Measurements from ENCODE around the gene LACTBL1.
"Not testable (repeated sequence)": the region's sequence is repeated elsewhere in the genome, so short reads cannot be mapped to it uniquely, and the experiment has no call there.

The LACTBL1 gene

DNA sequence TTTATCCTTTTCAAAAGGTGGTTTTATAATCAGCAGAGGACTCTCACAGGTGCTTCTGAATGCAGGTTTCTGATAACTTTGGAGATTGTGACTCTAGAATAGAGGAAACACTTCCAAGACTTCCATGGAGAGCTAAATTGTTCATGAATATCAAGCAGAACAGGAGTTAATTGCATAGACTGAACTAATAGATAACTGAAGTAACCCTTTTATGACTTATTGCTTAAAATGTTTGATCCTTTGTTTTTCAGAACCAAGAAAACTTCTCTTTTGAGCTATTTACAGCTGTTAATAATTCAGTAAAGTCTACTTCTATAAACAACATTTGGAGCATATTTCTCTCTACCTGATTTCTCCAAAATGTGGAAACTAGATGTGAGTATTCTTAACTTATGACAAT, 23.1 kb upstream of the LACTBL1 start:
- H3K27me3 ChIP-seq (replicated peaks) = no peaks in the 10 kb centered on the region
- DNase-seq = no peak
- in situ Hi-C loops (cut with HindIII; ENCODE audit: low pct_ligation_motif_present, low sequenced_read_pairs) = no loop called here
- no peak overlapping the region for H3K27ac ChIP-seq
- H3K4me3 ChIP-seq (ENCODE audit: low read depth, low read length) = no peak overlapping the region
- no peaks in the 10 kb centered on the region for H3K36me3 ChIP-seq (replicated peaks)
- TF ChIP-seq, protein P1, sequence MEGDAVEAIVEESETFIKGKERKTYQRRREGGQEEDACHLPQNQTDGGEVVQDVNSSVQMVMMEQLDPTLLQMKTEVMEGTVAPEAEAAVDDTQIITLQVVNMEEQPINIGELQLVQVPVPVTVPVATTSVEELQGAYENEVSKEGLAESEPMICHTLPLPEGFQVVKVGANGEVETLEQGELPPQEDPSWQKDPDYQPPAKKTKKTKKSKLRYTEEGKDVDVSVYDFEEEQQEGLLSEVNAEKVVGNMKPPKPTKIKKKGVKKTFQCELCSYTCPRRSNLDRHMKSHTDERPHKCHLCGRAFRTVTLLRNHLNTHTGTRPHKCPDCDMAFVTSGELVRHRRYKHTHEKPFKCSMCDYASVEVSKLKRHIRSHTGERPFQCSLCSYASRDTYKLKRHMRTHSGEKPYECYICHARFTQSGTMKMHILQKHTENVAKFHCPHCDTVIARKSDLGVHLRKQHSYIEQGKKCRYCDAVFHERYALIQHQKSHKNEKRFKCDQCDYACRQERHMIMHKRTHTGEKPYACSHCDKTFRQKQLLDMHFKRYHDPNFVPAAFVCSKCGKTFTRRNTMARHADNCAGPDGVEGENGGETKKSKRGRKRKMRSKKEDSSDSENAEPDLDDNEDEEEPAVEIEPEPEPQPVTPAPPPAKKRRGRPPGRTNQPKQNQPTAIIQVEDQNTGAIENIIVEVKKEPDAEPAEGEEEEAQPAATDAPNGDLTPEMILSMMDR (IDR thresholded peaks at IDR 0.05; ENCODE audit: low read depth, low read length, missing control alignments) = no peak

DNA sequence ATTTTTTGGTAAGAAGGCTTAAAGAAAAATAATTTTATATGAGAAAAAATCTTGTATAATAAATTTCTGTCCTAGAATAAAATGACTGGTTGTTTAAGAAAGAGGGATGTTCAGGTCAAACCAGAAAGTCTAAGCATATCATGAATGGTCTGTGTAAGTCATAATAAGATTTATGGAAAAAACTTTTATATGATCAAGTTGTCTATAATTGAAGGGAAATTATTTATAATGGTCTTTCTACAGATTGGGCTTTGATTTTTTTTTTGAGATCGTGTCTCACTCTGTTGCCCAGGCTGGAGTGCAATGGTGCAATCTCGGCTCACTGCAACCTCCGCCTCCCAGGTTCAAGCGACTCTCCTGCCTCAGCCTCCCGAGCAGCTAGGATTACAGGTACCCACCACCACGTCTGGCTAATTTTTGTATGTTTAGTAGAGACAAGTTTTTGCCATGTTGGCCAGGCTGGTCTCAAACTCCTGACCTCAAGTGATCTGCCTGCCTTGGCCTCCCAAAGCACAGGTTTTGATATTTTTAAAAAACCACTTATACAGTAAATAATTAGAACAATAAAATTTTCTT, 20.6 kb upstream of the LACTBL1 start:
- H3K4me3 ChIP-seq (ENCODE audit: low read depth, low read length); H3K27ac ChIP-seq; DNase-seq; H3K36me3 ChIP-seq (replicated peaks); H3K27me3 ChIP-seq (replicated peaks); in situ Hi-C loops (cut with HindIII; ENCODE audit: low pct_ligation_motif_present, low sequenced_read_pairs): not testable (repeated sequence)

DNA sequence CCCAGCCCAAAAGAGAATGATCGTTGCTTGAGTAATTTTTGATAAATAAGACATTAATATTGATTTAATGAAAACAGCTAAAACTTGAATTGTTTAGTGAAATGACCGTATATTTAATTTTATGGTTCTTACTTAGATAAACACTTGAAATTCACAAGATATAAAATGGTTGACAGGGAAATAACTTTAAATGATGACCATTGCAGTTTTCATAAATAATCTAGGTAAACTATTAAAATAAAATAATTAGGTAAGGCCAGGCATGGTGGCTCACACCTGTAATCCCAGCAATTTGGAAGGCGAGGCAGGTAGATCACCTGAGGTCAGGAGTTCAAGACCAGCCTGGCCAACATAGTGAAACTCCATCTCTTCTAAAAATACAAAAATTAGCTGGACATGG, 19.7 kb upstream of the LACTBL1 start:
- H3K27me3 ChIP-seq (replicated peaks); H3K36me3 ChIP-seq (replicated peaks); H3K4me3 ChIP-seq (ENCODE audit: low read depth, low read length); H3K27ac ChIP-seq; DNase-seq; in situ Hi-C loops (cut with HindIII; ENCODE audit: low pct_ligation_motif_present, low sequenced_read_pairs): not testable (repeated sequence)

DNA sequence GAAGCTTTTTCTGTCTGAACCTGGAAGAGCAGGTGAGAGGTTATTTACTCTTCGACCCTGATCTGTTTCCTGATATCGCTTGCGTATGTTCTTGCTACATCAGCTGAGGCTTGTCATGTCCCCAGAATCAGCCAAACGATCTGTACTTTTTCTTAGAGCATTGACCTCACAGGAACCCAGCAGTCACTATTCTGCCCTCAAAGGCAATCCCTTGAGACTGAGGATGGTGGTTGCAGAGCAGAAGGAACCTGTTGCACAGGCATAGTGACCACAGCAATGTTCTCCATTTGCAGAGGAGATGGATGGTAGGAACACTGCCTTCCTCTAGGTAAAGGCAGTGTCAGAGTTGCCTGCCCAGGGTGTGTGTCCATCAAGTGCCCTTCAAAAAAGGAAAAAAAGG, 11.3 kb upstream of the LACTBL1 start:
- Histone ChIP-seq H3K36me3 (replicated peaks) (no peaks in the 10 kb centered on the region), H3K4me3 (ENCODE audit: low read depth, low read length) (no peak overlapping the region), H3K27me3 (replicated peaks) (no peaks in the 10 kb centered on the region), H3K27ac (no peak overlapping the region)
- no peak for DNase-seq
- TF ChIP-seq, protein P1 (IDR thresholded peaks at IDR 0.05; ENCODE audit: low read depth, low read length, missing control alignments) = no peak
- in situ Hi-C loops (cut with HindIII; ENCODE audit: low pct_ligation_motif_present, low sequenced_read_pairs) = no loop called here

DNA sequence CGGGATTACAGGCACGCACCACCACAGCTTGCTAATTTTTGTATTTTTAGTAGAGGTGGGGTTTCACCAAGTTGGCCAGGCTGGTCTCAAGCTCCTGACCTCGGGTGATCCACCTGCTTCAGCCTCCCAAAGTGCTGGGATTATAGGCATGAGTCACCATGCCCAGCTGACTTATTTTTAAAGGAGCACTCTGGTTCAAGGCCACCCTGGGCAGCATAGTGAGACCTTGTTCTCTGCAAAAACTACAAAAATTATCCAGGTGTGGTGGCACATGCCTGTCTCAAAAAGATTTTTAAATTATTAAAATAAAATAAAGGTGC, 7.8 kb upstream of the LACTBL1 start:
- in situ Hi-C loops (cut with HindIII; ENCODE audit: low pct_ligation_motif_present, low sequenced_read_pairs) = not testable (repeated sequence)

DNA sequence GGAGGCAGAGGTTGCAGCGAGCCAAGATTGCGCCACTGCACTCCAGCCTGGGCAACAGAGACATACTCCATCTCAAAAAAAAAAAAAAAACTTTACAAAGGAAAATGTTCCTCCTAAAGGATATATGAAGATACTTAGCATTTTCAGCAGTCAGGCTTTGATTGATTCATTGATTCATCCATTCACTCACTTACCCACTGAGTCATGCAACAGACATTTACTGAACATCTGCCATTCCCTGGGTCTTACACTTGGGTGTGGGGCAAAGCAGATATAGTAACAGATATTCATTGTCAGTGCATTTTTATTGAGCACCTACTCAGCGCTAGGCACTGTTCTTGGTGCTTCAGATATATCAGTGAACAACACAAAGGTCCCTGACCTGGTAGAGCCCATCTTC, 5.6 kb upstream of the LACTBL1 start:
- Histone ChIP-seq H3K27me3 (replicated peaks) (no peaks in the 10 kb centered on the region), H3K36me3 (replicated peaks) (no peaks in the 10 kb centered on the region), H3K4me3 (ENCODE audit: low read depth, low read length) (no peak overlapping the region), H3K27ac (no peak overlapping the region)
- TF ChIP-seq, protein P1 (IDR thresholded peaks at IDR 0.05; ENCODE audit: low read depth, low read length, missing control alignments) = no peak
- in situ Hi-C loops (cut with HindIII; ENCODE audit: low pct_ligation_motif_present, low sequenced_read_pairs) = no loop called here
- peak; percentile 15 for DNase-seq

More for the DNA sequence above, 7.8 kb upstream of the LACTBL1 start:
- not testable (repeated sequence) for H3K4me3 ChIP-seq (ENCODE audit: low read depth, low read length); H3K36me3 ChIP-seq (replicated peaks); DNase-seq; H3K27me3 ChIP-seq (replicated peaks); H3K27ac ChIP-seq

DNA sequence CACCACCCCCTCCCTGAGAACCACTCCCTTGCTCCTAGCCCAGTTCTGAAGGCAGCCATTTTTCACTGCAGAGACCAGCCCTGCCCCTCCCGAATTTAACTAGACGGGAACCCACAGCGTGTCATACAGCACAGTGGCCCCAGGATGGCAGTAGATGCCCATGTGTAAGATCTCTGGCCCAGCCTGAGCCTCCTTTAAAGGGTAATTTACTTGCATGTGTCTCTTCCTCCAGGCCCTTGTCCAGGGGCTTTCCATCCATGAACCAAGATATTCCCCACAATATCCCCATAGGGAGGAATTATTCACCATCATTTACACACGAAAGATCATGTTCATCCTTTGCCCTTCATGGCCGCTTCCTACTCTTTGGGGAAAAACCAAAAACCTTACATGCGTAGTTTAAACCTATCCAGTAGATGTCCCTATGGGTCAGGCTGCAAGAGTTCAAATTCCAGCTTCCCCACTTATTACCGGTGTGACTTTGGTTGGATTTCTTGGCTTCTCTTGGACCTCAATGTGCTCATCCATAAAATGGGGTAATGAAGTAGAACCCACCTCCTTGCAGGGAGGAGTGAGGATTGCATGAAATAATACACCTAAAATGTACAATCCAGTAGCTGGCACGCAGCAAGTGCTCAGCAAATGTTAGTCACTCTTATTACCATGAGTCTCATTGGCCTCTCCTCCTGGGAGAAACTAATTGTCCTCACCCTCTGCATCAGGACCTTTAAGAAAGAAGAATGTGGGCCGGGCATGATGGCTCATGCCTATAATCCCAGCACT, 4.0 kb upstream of the LACTBL1 start:
- peak; percentile 83 for DNase-seq
- no peak overlapping the region for H3K4me3 ChIP-seq (ENCODE audit: low read depth, low read length)
- TF ChIP-seq, protein P1 (IDR thresholded peaks at IDR 0.05; ENCODE audit: low read depth, low read length, missing control alignments) = peak; percentile 87
- in situ Hi-C loops (cut with HindIII; ENCODE audit: low pct_ligation_motif_present, low sequenced_read_pairs) = no loop called here
- H3K27ac ChIP-seq = no peak overlapping the region
- H3K36me3 ChIP-seq (replicated peaks) = no peaks in the 10 kb centered on the region
- H3K27me3 ChIP-seq (replicated peaks) = no peaks in the 10 kb centered on the region

Measured in brain microvascular endothelial cell (primary cell).